Heart left ventricle (tissue), 13 donors: Measurements from ENCODE around the gene VEZF1.

ENCODE experiments used
- CTCF ChIP-seq, 12 donors: fragments of 200-600 bp; sonication (generic) in 4 of 12; IDR thresholded peaks; one replicate each; pipeline versions ENCODE4 v1.5.0 to v1.8.0; 2018 to 2022; ENCODE audit warnings: antibody characterized with exemption in 12 of 12, mild to moderate bottlenecking in 5 of 12
- POLR2A ChIP-seq, 2 donors: fragments of 450-650 bp; IDR thresholded peaks; one replicate each; pipeline ENCODE4 v1.6.1; 2017; ENCODE audit warnings: antibody characterized with exemption in 2 of 2, mild to moderate bottlenecking in 2 of 2, moderate library complexity in 2 of 2
- donor health status: ischemic (EF 13 %, LVEDD 7.1; RV severe dilation, severe dysfunction).
- donor health status: DM: no; HTN: yes; CAD: no.
- donor health status: DM: no; HTN: no; CAD: no.
- donor health status: ischemic (EF 25% LVEDD 6.9; RV normal size, moderate dysfunction).
- donor health status: ischemic (EF 25% LVEDD 5.7; RV mildly dilated, moderate dysfunction).
- donor health status: ischemic (EF 35%, LVEDD 5.7; RV mildly dilated, moderate dysfunction).
- donor health status: nonischemic (EF 11% LVEDD 7.7; RV severe dilation, severe dysfunction).
- donor health status: DM: yes; HTN: yes; CAD: no.
- donor health status: PGD.
- donor health status: ischemic (EF 29% LVEDD 5.4; RV normal size, mild dysfunction).
- donor health status: nonischemic (EF 23%, LVEDD 6.1; RV moderate dilation, normal function).

- TF ChIP-seq POLR2A (IDR thresholded peaks at IDR 0.05) (no peak), CTCF (IDR thresholded peaks at IDR 0.05) (no peak)
These were observed 47.3 kb downstream of the VEZF1 start for GRCh38 chr17:57940653-57941329.
